ENCODE results near the gene RAB6A. TPM values are rescaled to one million over a fixed set of nuclear protein-coding genes. Genes with fewer than 3 reads are reported as not detected.

RAB6A gene
- total RNA-seq, 1 donor from 2014 or later = 158 TPM

DNA sequence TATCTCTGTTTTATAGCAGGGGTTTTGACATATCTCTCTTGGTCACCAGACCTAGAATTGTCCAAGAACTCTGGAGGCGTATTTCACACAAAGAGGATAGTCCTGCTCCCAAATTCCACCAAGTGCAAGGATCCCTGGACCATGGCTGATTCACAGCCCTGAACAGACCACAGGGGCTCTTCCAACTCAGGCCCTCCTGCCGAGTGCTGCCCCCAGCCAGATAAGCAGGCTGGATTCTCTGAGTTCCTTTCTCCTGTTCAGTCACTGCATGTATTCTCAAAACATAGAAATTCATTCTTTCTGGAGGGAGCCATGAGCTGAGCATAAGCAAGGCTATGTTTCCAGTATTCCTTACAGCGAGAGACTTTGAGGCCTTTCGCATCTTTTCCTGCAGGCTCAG is 127.9 kb downstream of the RAB6A start:
- no peak for DNase-seq (ENCODE audit: low read depth)
- H3K4me3 ChIP-seq (ENCODE audit: low read depth, low read length) = no peak overlapping the region
- TF ChIP-seq, protein P1, sequence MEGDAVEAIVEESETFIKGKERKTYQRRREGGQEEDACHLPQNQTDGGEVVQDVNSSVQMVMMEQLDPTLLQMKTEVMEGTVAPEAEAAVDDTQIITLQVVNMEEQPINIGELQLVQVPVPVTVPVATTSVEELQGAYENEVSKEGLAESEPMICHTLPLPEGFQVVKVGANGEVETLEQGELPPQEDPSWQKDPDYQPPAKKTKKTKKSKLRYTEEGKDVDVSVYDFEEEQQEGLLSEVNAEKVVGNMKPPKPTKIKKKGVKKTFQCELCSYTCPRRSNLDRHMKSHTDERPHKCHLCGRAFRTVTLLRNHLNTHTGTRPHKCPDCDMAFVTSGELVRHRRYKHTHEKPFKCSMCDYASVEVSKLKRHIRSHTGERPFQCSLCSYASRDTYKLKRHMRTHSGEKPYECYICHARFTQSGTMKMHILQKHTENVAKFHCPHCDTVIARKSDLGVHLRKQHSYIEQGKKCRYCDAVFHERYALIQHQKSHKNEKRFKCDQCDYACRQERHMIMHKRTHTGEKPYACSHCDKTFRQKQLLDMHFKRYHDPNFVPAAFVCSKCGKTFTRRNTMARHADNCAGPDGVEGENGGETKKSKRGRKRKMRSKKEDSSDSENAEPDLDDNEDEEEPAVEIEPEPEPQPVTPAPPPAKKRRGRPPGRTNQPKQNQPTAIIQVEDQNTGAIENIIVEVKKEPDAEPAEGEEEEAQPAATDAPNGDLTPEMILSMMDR (conservative IDR thresholded peaks at IDR 0.05; ENCODE audit: low read depth, low read length) = no peak

DNA sequence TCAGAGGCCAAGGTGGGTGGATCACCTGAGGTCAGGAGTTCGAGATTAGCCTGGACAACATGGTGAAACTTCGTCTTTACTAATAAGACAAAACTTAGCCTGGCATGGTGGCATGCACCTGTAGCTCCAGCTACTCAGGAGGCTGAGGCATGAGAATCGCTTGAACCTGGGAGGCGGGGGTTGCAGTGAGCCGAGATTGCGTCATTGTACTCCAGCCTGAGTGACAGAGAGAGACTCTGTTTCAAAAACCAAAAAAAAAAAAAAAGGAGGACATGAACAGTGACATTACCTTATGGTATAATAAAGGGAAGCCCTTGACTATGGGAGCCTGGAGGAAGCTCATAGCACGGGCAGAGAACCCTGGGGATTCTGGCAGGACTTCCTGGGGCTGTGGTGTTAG is 131.0 kb downstream of the RAB6A start:
- TF ChIP-seq, protein P1 (conservative IDR thresholded peaks at IDR 0.05; ENCODE audit: low read depth, low read length) = no peak

DNA sequence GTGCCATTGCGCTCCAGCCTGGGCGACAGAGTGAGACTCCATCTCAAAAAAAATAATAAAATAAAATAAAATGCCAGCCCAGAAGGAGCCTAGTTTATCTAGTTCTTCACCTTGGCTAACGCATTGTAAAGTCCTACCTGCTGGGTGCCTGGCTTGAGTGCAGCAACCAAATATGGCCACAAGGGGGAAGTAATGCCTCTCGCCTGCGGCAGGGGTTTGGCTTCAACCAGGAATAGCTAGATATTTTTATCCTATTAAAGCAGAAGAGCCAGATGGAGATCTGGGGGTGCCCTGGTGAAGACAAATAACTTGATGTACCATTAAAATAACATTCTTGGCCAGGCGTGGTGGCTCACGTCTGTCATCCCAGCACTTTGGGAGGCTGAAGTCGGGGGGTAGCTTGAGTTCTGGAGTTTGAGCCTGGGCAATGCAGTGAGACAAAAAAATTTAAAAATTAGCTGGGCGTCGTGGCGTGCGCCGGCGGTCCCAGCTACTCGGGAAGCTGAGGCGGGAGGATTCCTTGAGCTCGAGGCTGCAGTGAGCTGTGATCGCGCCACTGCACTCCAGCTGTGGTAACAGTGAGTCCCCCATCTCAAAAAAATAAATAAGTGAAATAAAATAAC is 135.1 kb downstream of the RAB6A start:
- no peak for DNase-seq (ENCODE audit: low read depth)
- H3K4me3 ChIP-seq (ENCODE audit: low read depth, low read length) = no peak overlapping the region
- TF ChIP-seq, protein P1 (conservative IDR thresholded peaks at IDR 0.05; ENCODE audit: low read depth, low read length) = peak; percentile 91

More for the DNA sequence above, 131.0 kb downstream of the RAB6A start:
- H3K4me3 ChIP-seq (ENCODE audit: low read depth, low read length) = no peak overlapping the region
- no peak for DNase-seq (ENCODE audit: low read depth)

Other genes starting within 250 kb of the RAB6A start
- 10.0 and 12.1 TPM in 2 replicates for gene FAM168A, start 163.0 kb downstream of the RAB6A start, total RNA-seq
- gene PLEKHB1, start 114.5 kb downstream of the RAB6A start, total RNA-seq = 2.5 and 4.6 TPM in 2 replicates
- 49.4 and 50.5 TPM in 2 replicates for gene MRPL48, start 26.8 kb upstream of the RAB6A start, total RNA-seq
- 133 and 134 TPM in 2 replicates for gene COA4, start 115.8 kb upstream of the RAB6A start, total RNA-seq
- 6.0 and 6.5 TPM in 2 replicates for gene PAAF1, start 115.9 kb upstream of the RAB6A start, total RNA-seq
- gene DNAJB13, start 190.0 kb upstream of the RAB6A start, total RNA-seq = 0.46 TPM in 1 of 2 replicates, not detected in the other
- gene UCP2, start 221.8 kb upstream of the RAB6A start, total RNA-seq = 86.2 and 139 TPM in 2 replicates
- gene UCP3, start 248.0 kb upstream of the RAB6A start, total RNA-seq = 0.06 and 0.22 TPM in 2 replicates

All from epithelial cell of proximal tubule (primary cell).